ENCODE results near the gene RHOV.

RHOV gene

GRCh38 chr15:40845036-40845435 lies 29.0 kb downstream of the RHOV start:
- TF ChIP-seq, protein P1, sequence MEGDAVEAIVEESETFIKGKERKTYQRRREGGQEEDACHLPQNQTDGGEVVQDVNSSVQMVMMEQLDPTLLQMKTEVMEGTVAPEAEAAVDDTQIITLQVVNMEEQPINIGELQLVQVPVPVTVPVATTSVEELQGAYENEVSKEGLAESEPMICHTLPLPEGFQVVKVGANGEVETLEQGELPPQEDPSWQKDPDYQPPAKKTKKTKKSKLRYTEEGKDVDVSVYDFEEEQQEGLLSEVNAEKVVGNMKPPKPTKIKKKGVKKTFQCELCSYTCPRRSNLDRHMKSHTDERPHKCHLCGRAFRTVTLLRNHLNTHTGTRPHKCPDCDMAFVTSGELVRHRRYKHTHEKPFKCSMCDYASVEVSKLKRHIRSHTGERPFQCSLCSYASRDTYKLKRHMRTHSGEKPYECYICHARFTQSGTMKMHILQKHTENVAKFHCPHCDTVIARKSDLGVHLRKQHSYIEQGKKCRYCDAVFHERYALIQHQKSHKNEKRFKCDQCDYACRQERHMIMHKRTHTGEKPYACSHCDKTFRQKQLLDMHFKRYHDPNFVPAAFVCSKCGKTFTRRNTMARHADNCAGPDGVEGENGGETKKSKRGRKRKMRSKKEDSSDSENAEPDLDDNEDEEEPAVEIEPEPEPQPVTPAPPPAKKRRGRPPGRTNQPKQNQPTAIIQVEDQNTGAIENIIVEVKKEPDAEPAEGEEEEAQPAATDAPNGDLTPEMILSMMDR (IDR thresholded peaks at IDR 0.05; ENCODE audit: low read depth, low read length, poor library complexity, severe bottlenecking): no peak
- TF ChIP-seq EZH2phosphoT487 (IDR thresholded peaks at IDR 0.05; ENCODE audit: borderline replicate concordance, low read length): no peak
- no peak overlapping the region for H3K27ac ChIP-seq (ENCODE audit: low read depth, low read length)
- H3K79me2 ChIP-seq (ENCODE audit: control insufficient read depth, low read length): peaks cover 4% of the 10 kb centered on the region; the same call in 1 of the 2 replicates

GRCh38 chr15:40844696-40845030 lies 29.4 kb downstream of the RHOV start:
- peaks cover 47% of the 10 kb centered on the region for H3K4me1 ChIP-seq (ENCODE audit: control insufficient read depth, low read length)
- peak overlapping the region; percentile 79 for H3K4me3 ChIP-seq (ENCODE audit: low read length)
- peaks cover 4% of the 10 kb centered on the region; the same call in 1 of the 2 replicates for H3K79me2 ChIP-seq (ENCODE audit: control insufficient read depth, low read length)
- peaks cover 3% of the 10 kb centered on the region for H3F3A ChIP-seq (ENCODE audit: control insufficient read depth, insufficient read depth)
- no peaks in the 10 kb centered on the region for H3K9me2 ChIP-seq (replicated peaks; ENCODE audit: control insufficient read depth, low read length)
- H3K27me3 ChIP-seq (ENCODE audit: control insufficient read depth, low read length): peaks cover 11% of the 10 kb centered on the region
- no peak overlapping the region for H3K27ac ChIP-seq (ENCODE audit: low read depth, low read length)
- no peaks in the 10 kb centered on the region for H3K36me3 ChIP-seq (ENCODE audit: control insufficient read depth, low read length)
- H3K4me2 ChIP-seq (ENCODE audit: low read length): peak overlapping the region; percentile 71
- no peaks in the 10 kb centered on the region for H3K9me3 ChIP-seq (ENCODE audit: control insufficient read depth, insufficient read depth, low read length)
- H4K20me1 ChIP-seq (ENCODE audit: control insufficient read depth, insufficient read depth, low read depth, low read length): no peaks in the 10 kb centered on the region
- TF ChIP-seq, protein P1 (IDR thresholded peaks at IDR 0.05; ENCODE audit: low read depth, low read length, poor library complexity, severe bottlenecking): no peak

More at GRCh38 chr15:40845036-40845435, 29.0 kb downstream of the RHOV start:
- no peaks in the 10 kb centered on the region for H3K36me3 ChIP-seq (ENCODE audit: control insufficient read depth, low read length)
- H3K9me3 ChIP-seq (ENCODE audit: control insufficient read depth, insufficient read depth, low read length): no peaks in the 10 kb centered on the region
- H3K4me3 ChIP-seq (ENCODE audit: low read length): peak overlapping the region; percentile 79
- H3F3A ChIP-seq (ENCODE audit: control insufficient read depth, insufficient read depth): peaks cover 3% of the 10 kb centered on the region
- H3K4me2 ChIP-seq (ENCODE audit: low read length): peak overlapping the region; percentile 71
- H4K20me1 ChIP-seq (ENCODE audit: control insufficient read depth, insufficient read depth, low read depth, low read length): no peaks in the 10 kb centered on the region
- H3K4me1 ChIP-seq (ENCODE audit: control insufficient read depth, low read length): peaks cover 47% of the 10 kb centered on the region
- no peaks in the 10 kb centered on the region for H3K9me2 ChIP-seq (replicated peaks; ENCODE audit: control insufficient read depth, low read length)
- peaks cover 11% of the 10 kb centered on the region for H3K27me3 ChIP-seq (ENCODE audit: control insufficient read depth, low read length)

GRCh38 chr15:40843885-40844695 lies 29.9 kb downstream of the RHOV start, which contains the start of gene SPINT1:
Gene SPINT1, plus strand, starts transcription at chr15:40844048. Its CDS starts 507 bp downstream, at chr15:40844555.
- Histone ChIP-seq H3F3A (ENCODE audit: control insufficient read depth, insufficient read depth) (peaks cover 3% of the 10 kb centered on the region), H3K9me2 (replicated peaks; ENCODE audit: control insufficient read depth, low read length) (no peaks in the 10 kb centered on the region), H3K4me2 (ENCODE audit: low read length) (peak within 1 kb of the TSS; percentile 71), H3K4me1 (ENCODE audit: control insufficient read depth, low read length) (peaks cover 47% of the 10 kb centered on the region), H3K9me3 (ENCODE audit: control insufficient read depth, insufficient read depth, low read length) (no peaks in the 10 kb centered on the region), H3K36me3 (ENCODE audit: control insufficient read depth, low read length) (no peaks in the 10 kb centered on the region), H3K79me2 (ENCODE audit: control insufficient read depth, low read length) (peaks cover 4% of the 10 kb centered on the region; the same call in 1 of the 2 replicates), H3K27ac (ENCODE audit: low read depth, low read length) (no peak within 1 kb of the TSS), H4K20me1 (ENCODE audit: control insufficient read depth, insufficient read depth, low read depth, low read length) (no peaks in the 10 kb centered on the region), H3K27me3 (ENCODE audit: control insufficient read depth, low read length) (peaks cover 11% of the 10 kb centered on the region), H3K4me3 (ENCODE audit: low read length) (peak within 1 kb of the TSS; percentile 79)
- TF ChIP-seq, protein P1 (IDR thresholded peaks at IDR 0.05; ENCODE audit: low read depth, low read length, poor library complexity, severe bottlenecking): no peak
- no peak for TF ChIP-seq EZH2phosphoT487 (IDR thresholded peaks at IDR 0.05; ENCODE audit: borderline replicate concordance, low read length)
